Embryonic facial prominence (tissue), 1 donor: ENCODE measurements around the gene FOXO6.
"Not testable (repeated sequence)": the region's sequence is repeated elsewhere in the genome, so short reads cannot be mapped to it uniquely, and the experiment has no call there.

Experiments
- DNase-seq: peaks from one replicate; pipeline ENCODE4 v3.0.0-alpha.2; 2016; ENCODE audit errors: extremely low spot score

Gene FOXO6

GRCh38 chr1:41329662-41330587 is 31.3 kb upstream of the FOXO6 start:
- DNase-seq: no peak

- no peak for DNase-seq
Measured at GRCh38 chr1:41330588-41331545, 30.4 kb upstream of the FOXO6 start.

DNA sequence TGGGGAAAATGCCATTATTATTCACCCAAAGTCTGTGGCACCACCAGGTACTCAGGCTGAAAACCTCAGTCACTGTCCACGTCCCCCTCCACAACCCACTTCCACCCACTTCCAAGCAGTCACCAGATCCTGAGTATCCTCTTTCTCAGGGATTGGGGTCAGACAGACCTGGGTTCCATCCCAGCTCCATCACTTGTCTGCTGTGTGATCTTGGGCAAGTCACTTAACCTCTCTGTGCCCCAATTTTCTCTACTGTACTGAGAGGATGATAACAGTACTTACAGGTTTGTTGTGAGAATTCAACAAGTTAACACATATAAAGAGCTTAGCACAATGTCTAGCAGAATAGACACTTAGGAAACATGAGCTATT is 29.7 kb upstream of the FOXO6 start:
- no peak for DNase-seq

DNA sequence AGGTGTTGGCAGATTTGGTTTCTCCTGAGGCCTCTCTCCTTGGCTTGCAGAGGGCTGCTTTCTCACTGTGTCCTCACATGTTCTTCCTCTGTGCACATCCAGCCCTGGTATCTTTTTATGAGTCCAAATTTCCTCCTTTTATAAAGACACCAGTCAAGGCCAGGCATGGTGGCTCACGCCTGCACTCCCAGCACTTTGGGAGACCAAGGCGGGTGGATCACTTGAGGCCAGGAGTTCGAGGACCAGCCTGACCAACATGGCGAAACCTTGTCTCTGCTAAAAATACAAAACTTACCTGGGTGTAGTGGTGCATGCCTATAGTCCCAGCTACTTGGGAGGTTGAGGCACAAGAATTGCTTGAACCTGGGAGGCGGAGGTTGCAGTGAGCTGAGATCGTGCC is 29.1 kb upstream of the FOXO6 start:
- DNase-seq: not testable (repeated sequence)

DNA sequence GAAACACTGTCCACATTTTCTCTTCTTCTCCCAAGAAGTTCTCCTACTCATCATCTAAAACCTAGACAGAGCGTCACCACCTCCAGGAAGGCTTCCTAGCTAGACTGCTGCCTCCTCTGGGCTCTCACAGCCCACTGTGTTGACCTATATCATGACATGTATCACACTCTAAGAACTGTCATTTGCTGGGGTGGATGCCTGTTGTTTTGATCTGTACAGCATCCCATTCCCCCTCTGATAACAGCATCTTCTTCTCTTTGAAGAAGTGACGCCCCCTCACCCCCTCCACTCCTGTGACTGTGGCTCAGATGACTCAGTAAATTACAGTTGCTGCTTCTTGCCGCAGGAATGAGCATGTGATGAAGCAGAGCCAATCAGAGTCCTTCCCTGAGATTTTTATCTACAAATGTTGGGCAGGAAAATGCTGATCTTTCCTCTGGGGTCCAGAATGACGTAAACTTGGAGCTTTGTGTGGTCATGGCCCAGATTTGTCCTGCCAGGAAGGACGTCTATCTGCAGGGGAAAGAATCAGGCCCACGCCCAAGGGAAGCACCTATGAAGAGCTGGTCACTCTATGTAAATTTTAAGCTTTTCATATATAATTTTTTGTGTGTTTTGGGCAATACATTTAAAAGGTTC is 28.0 kb upstream of the FOXO6 start:
- DNase-seq: no peak

- no peak for DNase-seq
Measured at GRCh38 chr1:41338820-41339219, 22.4 kb upstream of the FOXO6 start.

DNA sequence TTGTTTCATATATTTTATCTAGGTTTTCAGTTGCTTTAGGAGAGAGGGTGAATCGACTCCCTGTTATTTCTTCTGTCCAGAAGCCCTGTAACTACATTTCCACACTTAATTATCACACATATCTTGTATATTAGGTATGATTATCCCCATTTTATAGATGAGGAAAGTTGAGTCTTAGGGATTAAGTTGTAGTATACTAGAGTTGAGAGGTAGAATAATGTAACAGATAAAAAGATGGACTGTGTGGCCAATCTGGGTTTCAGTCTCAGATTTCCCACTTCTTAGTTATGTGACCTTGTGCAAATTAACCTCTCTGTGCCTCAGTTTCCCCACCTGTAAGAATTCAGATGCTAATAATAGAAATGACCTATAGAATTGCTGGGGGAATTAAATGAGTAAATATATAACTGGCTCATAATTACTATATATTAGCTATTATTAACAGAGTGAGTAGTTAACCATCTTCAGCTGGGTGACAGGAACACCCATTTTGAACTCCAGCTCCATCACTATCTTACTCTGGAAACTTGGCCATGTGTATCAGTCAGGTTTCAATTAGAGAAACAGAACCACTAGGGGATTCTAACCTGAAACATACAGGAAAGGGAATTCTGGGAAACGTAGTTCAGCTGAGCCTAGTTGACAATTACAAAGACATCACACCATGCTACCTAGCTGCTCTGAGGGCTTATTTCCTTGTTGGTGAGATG is 20.4 kb upstream of the FOXO6 start:
- DNase-seq: no peak

- DNase-seq: no peak
Measured at GRCh38 chr1:41341365-41341683, 19.9 kb upstream of the FOXO6 start.

DNA sequence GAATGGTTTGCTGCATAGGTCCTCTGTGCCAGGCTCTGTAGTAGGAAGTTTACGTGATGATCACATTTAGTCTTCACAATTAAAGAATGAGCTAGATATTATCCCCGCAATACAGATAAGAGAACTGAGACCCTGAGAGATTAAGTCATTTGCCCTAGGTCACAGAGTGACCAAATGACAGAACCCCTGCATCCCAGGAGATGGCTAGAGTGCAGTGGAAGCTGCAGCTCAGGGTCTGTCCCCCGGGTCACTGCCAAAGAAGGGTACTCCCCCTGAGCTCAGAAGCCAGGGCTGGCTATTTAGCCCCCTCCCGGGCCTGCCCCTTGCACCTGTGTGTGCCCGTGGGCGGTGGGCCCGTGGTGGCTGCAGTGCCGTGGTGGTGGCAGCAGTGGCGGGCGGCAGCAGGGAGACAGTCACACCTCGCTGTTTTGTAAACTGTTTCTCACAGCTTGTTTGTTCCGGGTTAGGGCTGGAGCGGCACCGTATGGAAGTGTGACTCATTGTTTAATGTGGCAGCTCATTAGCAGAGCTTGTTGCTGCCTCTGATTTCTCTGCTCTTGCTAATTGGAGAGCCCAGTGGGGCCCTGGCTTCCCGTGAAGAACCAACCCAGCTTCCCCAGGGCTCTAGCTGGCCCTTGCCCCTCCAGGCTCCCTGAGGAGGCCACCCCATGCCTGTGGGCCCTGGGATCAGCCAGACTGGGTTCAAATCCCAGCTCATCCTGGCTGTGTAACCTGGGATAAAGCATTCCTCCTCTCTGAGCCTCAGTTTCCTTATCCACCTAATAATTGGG is 19.3 kb upstream of the FOXO6 start:
- DNase-seq: no peak

DNA sequence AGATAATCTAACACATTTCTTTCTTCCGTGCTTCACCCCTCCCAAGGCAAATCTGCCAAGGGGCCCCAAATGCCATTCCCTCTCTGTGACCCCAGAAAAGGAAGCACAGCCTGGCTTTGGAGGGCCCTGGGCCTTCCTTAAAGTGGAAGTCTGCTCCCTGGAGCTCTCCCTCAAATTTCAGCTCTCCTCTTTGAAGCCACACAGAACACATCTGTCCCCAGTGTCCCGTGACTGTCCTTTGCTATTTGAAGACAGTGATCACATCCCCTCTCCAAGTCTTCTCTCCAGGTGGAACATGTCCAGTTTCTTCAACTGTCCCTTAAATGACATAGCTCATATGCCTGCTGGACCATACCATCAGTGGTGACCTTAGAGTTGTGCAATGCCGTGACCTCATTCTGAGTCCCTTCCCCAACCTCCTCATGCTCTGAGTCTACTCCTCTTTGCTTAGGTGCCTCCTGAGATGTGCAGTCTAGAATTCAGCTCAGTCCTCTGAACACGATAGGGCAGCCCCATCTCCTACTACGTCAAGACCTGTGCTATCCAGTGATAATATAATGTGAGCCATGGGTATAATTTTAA is 18.4 kb upstream of the FOXO6 start:
- DNase-seq: no peak

- DNase-seq: no peak
Measured at GRCh38 chr1:41343790-41344699, 17.2 kb upstream of the FOXO6 start.

GRCh38 chr1:41344708-41345159 is 16.5 kb upstream of the FOXO6 start:
- DNase-seq: no peak

GRCh38 chr1:41345434-41346075 is 15.7 kb upstream of the FOXO6 start:
- no peak for DNase-seq

GRCh38 chr1:41347276-41347675 is 14.0 kb upstream of the FOXO6 start:
- no peak for DNase-seq

DNA sequence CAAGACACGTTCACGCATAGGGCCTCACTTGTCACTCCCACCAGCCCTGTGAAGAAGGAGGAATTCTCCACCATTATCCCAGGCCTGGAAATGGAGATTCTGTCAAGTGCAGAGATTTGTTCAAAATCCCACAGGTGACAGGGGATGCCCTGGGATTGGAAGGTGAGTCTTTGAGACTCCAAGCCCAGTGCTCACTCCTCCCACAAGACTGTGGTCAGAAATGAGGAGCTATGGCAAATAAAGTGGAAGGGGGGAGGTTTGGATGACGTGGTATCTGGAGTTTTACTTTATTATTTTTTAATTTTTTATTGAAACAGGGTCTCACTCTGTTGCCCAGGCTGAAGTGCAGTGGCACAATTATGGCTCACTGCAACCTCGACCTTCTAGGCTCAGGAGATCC is 12.8 kb upstream of the FOXO6 start:
- no peak for DNase-seq

DNA sequence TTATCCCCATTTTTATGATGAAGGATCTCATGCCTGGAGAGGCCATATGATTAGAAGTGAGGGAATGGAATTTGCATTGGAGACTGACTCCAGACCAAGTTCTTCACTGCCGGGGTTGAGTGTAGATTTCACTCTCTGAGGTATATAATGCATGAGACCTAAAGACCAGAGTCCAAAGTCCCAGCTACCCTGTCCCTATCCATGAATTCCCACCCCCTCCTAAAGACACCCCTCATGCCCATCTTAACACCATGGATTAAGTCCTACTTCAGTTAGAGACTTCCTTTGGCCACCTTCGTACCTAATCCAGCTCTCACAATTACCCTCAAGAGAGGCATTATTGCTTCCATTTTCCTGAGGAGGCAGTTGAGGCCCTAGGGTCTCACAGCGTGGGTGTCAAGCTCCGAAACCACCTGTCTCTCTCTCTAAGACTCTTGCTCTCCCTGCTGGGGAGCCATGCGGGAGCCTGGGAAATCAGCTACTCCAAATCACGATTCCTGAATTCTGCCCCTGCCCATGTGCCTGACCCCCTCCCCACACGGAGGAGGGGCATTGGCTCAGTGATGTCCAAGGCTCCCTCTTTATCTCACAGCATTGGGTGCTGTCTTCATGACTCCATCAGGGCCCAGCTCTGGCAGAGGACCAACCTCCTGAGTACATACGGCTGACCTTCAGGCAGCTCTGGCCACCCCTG is 11.7 kb upstream of the FOXO6 start:
- no peak for DNase-seq

GRCh38 chr1:41350055-41350378 is 11.2 kb upstream of the FOXO6 start:
- no peak for DNase-seq
